ENCODE measurements around the gene NTN1. TPM values are rescaled to one million over a fixed set of nuclear protein-coding genes. Genes with fewer than 3 reads are reported as not detected.

Gene NTN1
- polyA plus RNA-seq, 3 donors = 0.03 to 0.04 TPM; not detected in 1

DNA sequence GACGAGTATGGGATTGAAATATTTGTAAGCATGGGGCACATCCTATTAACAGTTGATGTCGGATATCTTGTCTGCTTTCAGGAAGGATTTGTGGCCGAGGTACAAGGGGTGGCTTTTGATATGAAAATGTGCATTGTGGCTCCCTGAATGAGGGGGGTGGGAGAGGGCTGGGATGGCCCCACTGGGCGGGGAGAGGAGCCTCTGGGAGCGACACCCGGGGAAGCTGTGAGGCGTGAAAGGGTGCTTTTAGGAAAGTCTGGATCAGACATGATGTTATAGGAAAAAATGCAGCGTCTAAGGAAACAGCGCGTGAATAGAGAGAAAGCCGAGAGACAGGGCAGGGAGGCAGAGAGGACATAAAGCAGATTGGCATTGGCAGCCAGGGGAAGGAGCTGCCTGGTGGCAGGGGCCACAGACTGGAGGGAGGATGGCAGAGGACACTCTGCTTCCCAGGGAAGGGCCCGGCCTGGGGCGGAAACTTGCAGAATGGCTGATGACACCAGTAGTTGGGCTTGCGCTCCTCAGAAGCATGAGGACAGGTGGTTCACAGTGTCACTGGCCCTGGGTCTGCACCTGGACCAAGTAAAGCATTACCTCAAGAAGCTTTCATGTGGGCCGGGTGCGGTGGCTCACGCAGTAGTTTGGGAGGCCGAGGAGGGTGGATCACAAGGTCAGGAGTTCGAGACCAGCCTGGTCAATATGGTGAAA lies 95.7 kb downstream of the NTN1 start:
- no peak overlapping the region for H3K4me3 ChIP-seq (replicated peaks in 1 of 3; ENCODE audit: low read depth in 2 of 3, low read length in 3 of 3)
- no peaks in the 10 kb centered on the region for H3K36me3 Mint-ChIP-seq
- no peak overlapping the region for H3K9ac ChIP-seq (ENCODE audit: insufficient read depth, low read length, poor library complexity, severe bottlenecking)
- no peak overlapping the region for H2AFZ ChIP-seq (ENCODE audit: insufficient read depth, low read depth, low read length, poor library complexity, severe bottlenecking)
- H3K4me1 ChIP-seq (ENCODE audit: control insufficient read depth in 1 of 2, insufficient read depth in 2 of 2, low read length in 2 of 2) = peaks cover 0 to 2% of the 10 kb centered on the region in 2 donors
- H3K4me3 Mint-ChIP-seq = no peak overlapping the region
- TF ChIP-seq, protein P1, sequence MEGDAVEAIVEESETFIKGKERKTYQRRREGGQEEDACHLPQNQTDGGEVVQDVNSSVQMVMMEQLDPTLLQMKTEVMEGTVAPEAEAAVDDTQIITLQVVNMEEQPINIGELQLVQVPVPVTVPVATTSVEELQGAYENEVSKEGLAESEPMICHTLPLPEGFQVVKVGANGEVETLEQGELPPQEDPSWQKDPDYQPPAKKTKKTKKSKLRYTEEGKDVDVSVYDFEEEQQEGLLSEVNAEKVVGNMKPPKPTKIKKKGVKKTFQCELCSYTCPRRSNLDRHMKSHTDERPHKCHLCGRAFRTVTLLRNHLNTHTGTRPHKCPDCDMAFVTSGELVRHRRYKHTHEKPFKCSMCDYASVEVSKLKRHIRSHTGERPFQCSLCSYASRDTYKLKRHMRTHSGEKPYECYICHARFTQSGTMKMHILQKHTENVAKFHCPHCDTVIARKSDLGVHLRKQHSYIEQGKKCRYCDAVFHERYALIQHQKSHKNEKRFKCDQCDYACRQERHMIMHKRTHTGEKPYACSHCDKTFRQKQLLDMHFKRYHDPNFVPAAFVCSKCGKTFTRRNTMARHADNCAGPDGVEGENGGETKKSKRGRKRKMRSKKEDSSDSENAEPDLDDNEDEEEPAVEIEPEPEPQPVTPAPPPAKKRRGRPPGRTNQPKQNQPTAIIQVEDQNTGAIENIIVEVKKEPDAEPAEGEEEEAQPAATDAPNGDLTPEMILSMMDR (IDR thresholded peaks at IDR 0.05) = no peak
- no peak overlapping the region for H3K27ac Mint-ChIP-seq
- no peaks in the 10 kb centered on the region for H3K9me3 ChIP-seq (replicated peaks in 1 of 2; ENCODE audit: control insufficient read depth in 1 of 2, insufficient read depth in 1 of 2, low read length in 2 of 2)
- peaks cover 11% of the 10 kb centered on the region for H3K4me1 Mint-ChIP-seq
- H4K20me1 ChIP-seq (ENCODE audit: insufficient read depth, low read length) = no peaks in the 10 kb centered on the region
- H3K36me3 ChIP-seq (replicated peaks in 1 of 2; ENCODE audit: control insufficient read depth in 1 of 2, insufficient read depth in 2 of 2, low read length in 2 of 2) = no peaks in the 10 kb centered on the region
- WGBS (ENCODE audit: insufficient coverage) = 94% methylated on average over 19 of the region's 19 CpGs
- H3K27ac ChIP-seq (ENCODE audit: low read depth in 1 of 2, low read length in 2 of 2) = no peak overlapping the region
- no peaks in the 10 kb centered on the region for H3K79me2 ChIP-seq (ENCODE audit: insufficient read depth, low read length)
- H3K9me3 Mint-ChIP-seq = peaks cover 0 to 3% (median 0%) of the 10 kb centered on the region in 7 donors
- intact Hi-C loops (cut with micrococcal nuclease) = no loop called here
- H3K27me3 Mint-ChIP-seq (ENCODE audit: low read depth in 3 of 3) = peaks cover 5 to 26% (median 17%) of the 10 kb centered on the region in 3 donors
- H3K4me2 ChIP-seq (replicated peaks; ENCODE audit: extremely low read depth, low read length, poor library complexity, severe bottlenecking) = no peak overlapping the region
- DNase-seq = no peak
- no peaks in the 10 kb centered on the region for H3K27me3 ChIP-seq (ENCODE audit: control insufficient read depth in 2 of 2, insufficient read depth in 2 of 2, low read length in 2 of 2)

DNA sequence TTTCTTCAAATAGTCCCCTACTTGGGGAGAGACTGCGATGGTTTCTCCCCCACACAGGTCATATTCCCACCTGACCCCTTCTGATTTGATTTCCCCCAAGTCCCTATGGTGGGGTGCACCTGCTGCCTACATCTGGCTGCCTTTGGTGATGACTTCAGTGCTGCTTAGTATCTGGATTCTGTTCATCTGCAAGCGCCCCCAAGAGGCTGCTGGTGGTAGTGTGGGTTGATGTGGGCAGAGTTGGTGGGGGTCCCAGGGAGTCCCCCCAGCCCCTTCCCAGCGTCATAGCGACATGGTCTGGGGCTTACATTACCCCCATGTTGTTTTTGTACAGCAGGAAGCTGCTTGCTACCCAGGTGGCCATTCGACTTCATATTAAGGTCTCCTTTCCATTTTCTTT lies 99.2 kb downstream of the NTN1 start:
- intact Hi-C loops (cut with micrococcal nuclease) = no loop called here
- H3K4me3 ChIP-seq (replicated peaks in 1 of 3; ENCODE audit: low read depth in 2 of 3, low read length in 3 of 3) = no peak overlapping the region
- no peaks in the 10 kb centered on the region for H3K36me3 Mint-ChIP-seq
- H2AFZ ChIP-seq (ENCODE audit: insufficient read depth, low read depth, low read length, poor library complexity, severe bottlenecking) = no peak overlapping the region
- H4K20me1 ChIP-seq (ENCODE audit: insufficient read depth, low read length) = no peaks in the 10 kb centered on the region
- no peak overlapping the region for H3K27ac Mint-ChIP-seq
- H3K9ac ChIP-seq (ENCODE audit: insufficient read depth, low read length, poor library complexity, severe bottlenecking) = no peak overlapping the region
- no peaks in the 10 kb centered on the region for H3K27me3 ChIP-seq (ENCODE audit: control insufficient read depth in 2 of 2, insufficient read depth in 2 of 2, low read length in 2 of 2)
- H3K4me2 ChIP-seq (replicated peaks; ENCODE audit: extremely low read depth, low read length, poor library complexity, severe bottlenecking) = no peak overlapping the region
- no peak for DNase-seq
- H3K27ac ChIP-seq (ENCODE audit: low read depth in 1 of 2, low read length in 2 of 2) = no peak overlapping the region
- H3K36me3 ChIP-seq (replicated peaks in 1 of 2; ENCODE audit: control insufficient read depth in 1 of 2, insufficient read depth in 2 of 2, low read length in 2 of 2) = no peaks in the 10 kb centered on the region
- TF ChIP-seq, protein P1 (IDR thresholded peaks at IDR 0.05) = peak; percentile 22
- H3K79me2 ChIP-seq (ENCODE audit: insufficient read depth, low read length) = no peaks in the 10 kb centered on the region
- no peaks in the 10 kb centered on the region for H3K9me3 ChIP-seq (replicated peaks in 1 of 2; ENCODE audit: control insufficient read depth in 1 of 2, insufficient read depth in 1 of 2, low read length in 2 of 2)
- H3K4me3 Mint-ChIP-seq = no peak overlapping the region
- H3K27me3 Mint-ChIP-seq (ENCODE audit: low read depth in 3 of 3) = peaks cover 5 to 18% (median 11%) of the 10 kb centered on the region in 3 donors
- H3K9me3 Mint-ChIP-seq = peaks cover 0 to 3% (median 0%) of the 10 kb centered on the region in 7 donors
- H3K4me1 ChIP-seq (ENCODE audit: control insufficient read depth in 1 of 2, insufficient read depth in 2 of 2, low read length in 2 of 2) = peaks cover 0 to 2% of the 10 kb centered on the region in 2 donors
- peaks cover 9% of the 10 kb centered on the region for H3K4me1 Mint-ChIP-seq
- WGBS (ENCODE audit: insufficient coverage) = 17% methylated on average over 2 of the region's 5 CpGs
